Thoracic aorta (tissue), 2 donors: Measurements from ENCODE around the gene CHIC2. TPM values are rescaled to one million over a fixed set of nuclear protein-coding genes. Genes with fewer than 3 reads are reported as not detected.
A peak's percentile ranks its signal among the peaks of the same experiment; 100 is the strongest.

Experiments
- ATAC-seq: fragments of 150-250 bp; one replicate; pipeline ENCODE4 v1.8.0; 2017; ENCODE audit warnings: low read depth; ENCODE audit not compliant: insufficient number of reproducible peaks, low FRiP score
- DNase-seq: peaks from one replicate; pipeline ENCODE4 v3.0.0-alpha.2; 2020; ENCODE audit warnings: low spot score
- H3K27ac ChIP-seq, 2 donors: fragments of 200-600 bp; sonication (generic); 1 replicate in 1 of 2; 2 replicates in 1 of 2; pipeline ENCODE4 v1.5.1; 2016; ENCODE audit warnings: mild to moderate bottlenecking in 2 of 2, moderate library complexity in 2 of 2
- H3K27me3 ChIP-seq: fragments of 200-600 bp; sonication (generic); replicated peaks from 2 replicates; pipeline ENCODE4 v1.6.0; 2016; ENCODE audit warnings: mild to moderate bottlenecking; ENCODE audit not compliant: insufficient read depth
- H3K36me3 ChIP-seq: fragments of 200-600 bp; sonication (generic); one replicate; pipeline ENCODE4 v1.5.1; 2016
- H3K4me1 ChIP-seq, 2 donors: fragments of 200-600 bp; sonication (generic); 1 replicate in 1 of 2; 2 replicates in 1 of 2; pipeline versions ENCODE4 v1.5.1 to v1.6.0; 2016; ENCODE audit warnings: low read depth in 2 of 2, mild to moderate bottlenecking in 1 of 2; ENCODE audit not compliant: control insufficient read depth in 1 of 2
- H3K4me3 ChIP-seq: fragments of 200-600 bp; sonication (generic); 2 replicates; pipeline ENCODE4 v1.5.1; 2016; ENCODE audit warnings: mild to moderate bottlenecking
- H3K9me3 ChIP-seq: fragments of 200-600 bp; sonication (generic); 2 replicates; pipeline ENCODE4 v1.5.1; 2016
- CTCF ChIP-seq: fragments of 200-600 bp; sonication (generic); IDR thresholded peaks from one replicate; pipeline ENCODE4 v1.5.1; 2019; ENCODE audit warnings: antibody characterized with exemption
- total RNA-seq, 2 donors: library from RNA; depleted of rRNA; stranded (reverse); fragments of >200 nt; gene quantifications; one replicate each; pipeline versions ENCODE4 v1.1.0 to v1.2.3, GENCODE V29; 2016

The CHIC2 gene
- total RNA-seq, 2 donors from 2014 or later = 52.8 to 75.0 TPM

GRCh38 chr4:54104907-54105306 is 40.5 kb upstream of the CHIC2 start:
- H3K36me3 ChIP-seq = no peaks in the 10 kb centered on the region
- no peak overlapping the region for H3K4me3 ChIP-seq
- peaks cover 10% of the 10 kb centered on the region for H3K27me3 ChIP-seq
- TF ChIP-seq CTCF = no peak
- no peak overlapping the region for H3K27ac ChIP-seq
- no peak for ATAC-seq
- peaks cover 18 to 41% of the 10 kb centered on the region in 2 donors for H3K4me1 ChIP-seq
- no peak for DNase-seq
- no peaks in the 10 kb centered on the region for H3K9me3 ChIP-seq

- Histone ChIP-seq H3K27ac (no peak overlapping the region), H3K4me3 (peak overlapping the region; percentile 65), H3K4me1 (peaks cover 22 to 42% of the 10 kb centered on the region in 2 donors), H3K27me3 (no peaks in the 10 kb centered on the region), H3K36me3 (no peaks in the 10 kb centered on the region), H3K9me3 (no peaks in the 10 kb centered on the region)
- DNase-seq (no peak), ATAC-seq (no peak)
- no peak for TF ChIP-seq CTCF
Measured at GRCh38 chr4:54103190-54103574, 38.8 kb upstream of the CHIC2 start.

- Histone ChIP-seq H3K27me3 (no peaks in the 10 kb centered on the region), H3K9me3 (no peaks in the 10 kb centered on the region)
- no peak for ATAC-seq
Measured at GRCh38 chr4:54102531-54103106, 38.2 kb upstream of the CHIC2 start.

GRCh38 chr4:54101190-54102041 is 37.0 kb upstream of the CHIC2 start:
- peaks cover 22 to 42% of the 10 kb centered on the region in 2 donors for H3K4me1 ChIP-seq
- TF ChIP-seq CTCF = no peak
- no peaks in the 10 kb centered on the region for H3K36me3 ChIP-seq
- H3K27me3 ChIP-seq = no peaks in the 10 kb centered on the region
- no peaks in the 10 kb centered on the region for H3K9me3 ChIP-seq
- no peak for DNase-seq
- H3K27ac ChIP-seq = no peak overlapping the region
- peak overlapping the region; percentile 71 for H3K4me3 ChIP-seq
- no peak for ATAC-seq

More at GRCh38 chr4:54102531-54103106, 38.2 kb upstream of the CHIC2 start:
- Histone ChIP-seq H3K4me1 (peaks cover 22 to 42% of the 10 kb centered on the region in 2 donors), H3K27ac (no peak overlapping the region), H3K36me3 (no peaks in the 10 kb centered on the region), H3K4me3 (no peak overlapping the region)
- no peak for DNase-seq
- no peak for TF ChIP-seq CTCF

GRCh38 chr4:54100595-54101189 is 36.3 kb upstream of the CHIC2 start:
- ATAC-seq = no peak
- H3K4me1 ChIP-seq = peaks cover 22 to 42% of the 10 kb centered on the region in 2 donors

More at GRCh38 chr4:54100595-54101189, 36.3 kb upstream of the CHIC2 start:
- no peak for DNase-seq
- Histone ChIP-seq H3K9me3 (no peaks in the 10 kb centered on the region), H3K36me3 (no peaks in the 10 kb centered on the region), H3K4me3 (peak overlapping the region; percentile 71), H3K27me3 (no peaks in the 10 kb centered on the region), H3K27ac (no peak overlapping the region)
- TF ChIP-seq CTCF = no peak
